Testis (tissue), 2 donors: ENCODE data around the gene CAMK2B.

ENCODE experiments used
- POLR2A ChIP-seq: fragments of 450-650 bp; IDR thresholded peaks from one replicate; pipeline ENCODE4 v1.6.1; 2017; ENCODE audit warnings: antibody characterized with exemption, mild to moderate bottlenecking, moderate library complexity
- TF ChIP-seq, protein P1 (sequence below), 3 experiments: fragments of 450-650 bp in 2 of 3; fragments of 200-600 bp in 1 of 3; sonication (generic) in 1 of 3; IDR thresholded peaks; one replicate each; pipeline ENCODE4 v1.5.1; 2016 to 2019; ENCODE audit warnings: antibody characterized with exemption in 3 of 3, mild to moderate bottlenecking in 2 of 3, moderate library complexity in 1 of 3

DNA sequence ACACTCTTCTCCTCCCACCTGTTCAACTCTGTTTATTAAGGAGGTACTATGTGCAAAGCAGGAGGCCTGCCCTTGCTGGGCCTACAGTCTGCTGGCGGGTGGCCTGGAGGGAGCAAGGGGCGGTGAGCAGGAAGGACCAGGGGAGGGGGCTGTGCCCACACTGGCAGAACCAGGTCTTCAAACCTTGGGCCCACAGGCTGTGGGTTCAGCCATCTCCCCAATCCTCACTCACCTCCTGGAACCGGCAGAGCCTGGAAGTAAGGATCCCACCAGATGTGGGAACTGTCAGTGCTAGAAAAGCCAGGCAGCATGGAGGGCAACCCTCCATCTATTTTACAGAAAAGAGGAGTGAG lies 50.8 kb downstream of the CAMK2B start:
- TF ChIP-seq, protein P1, sequence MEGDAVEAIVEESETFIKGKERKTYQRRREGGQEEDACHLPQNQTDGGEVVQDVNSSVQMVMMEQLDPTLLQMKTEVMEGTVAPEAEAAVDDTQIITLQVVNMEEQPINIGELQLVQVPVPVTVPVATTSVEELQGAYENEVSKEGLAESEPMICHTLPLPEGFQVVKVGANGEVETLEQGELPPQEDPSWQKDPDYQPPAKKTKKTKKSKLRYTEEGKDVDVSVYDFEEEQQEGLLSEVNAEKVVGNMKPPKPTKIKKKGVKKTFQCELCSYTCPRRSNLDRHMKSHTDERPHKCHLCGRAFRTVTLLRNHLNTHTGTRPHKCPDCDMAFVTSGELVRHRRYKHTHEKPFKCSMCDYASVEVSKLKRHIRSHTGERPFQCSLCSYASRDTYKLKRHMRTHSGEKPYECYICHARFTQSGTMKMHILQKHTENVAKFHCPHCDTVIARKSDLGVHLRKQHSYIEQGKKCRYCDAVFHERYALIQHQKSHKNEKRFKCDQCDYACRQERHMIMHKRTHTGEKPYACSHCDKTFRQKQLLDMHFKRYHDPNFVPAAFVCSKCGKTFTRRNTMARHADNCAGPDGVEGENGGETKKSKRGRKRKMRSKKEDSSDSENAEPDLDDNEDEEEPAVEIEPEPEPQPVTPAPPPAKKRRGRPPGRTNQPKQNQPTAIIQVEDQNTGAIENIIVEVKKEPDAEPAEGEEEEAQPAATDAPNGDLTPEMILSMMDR (IDR thresholded peaks at IDR 0.05) = no peak
- no peak for TF ChIP-seq POLR2A
